Spleen (tissue), 7 donors: ENCODE results near the gene CTNNA2.

ENCODE experiments used
- POLR2A ChIP-seq, 3 donors: fragments of 450-650 bp; IDR thresholded peaks; one replicate each; pipeline ENCODE4 v1.5.1; 2017; ENCODE audit warnings: antibody characterized with exemption in 3 of 3, mild to moderate bottlenecking in 1 of 3
- TF ChIP-seq, protein P1 (sequence below), 11 experiments: fragments of 200-600 bp in 7 of 11; fragments of 450-650 bp in 4 of 11; sonication (generic) in 4 of 11; IDR thresholded peaks in 8 of 11; conservative IDR thresholded peaks in 3 of 11; 1 replicate in 7 of 11; 2 replicates in 4 of 11; pipeline versions ENCODE4 v1.4.0 to v1.8.0; 2016 to 2021; ENCODE audit warnings: antibody characterized with exemption in 11 of 11, inconsistent platforms in 4 of 11, mild to moderate bottlenecking in 1 of 11
- donor health status: DM: no; HTN: no; CAD: no; lungs with moderate emphysema.
- donor health status: DM: no; HTN: no; CAD: no.
- donor health status: DM: no; HTN: no; CAD: no.

DNA sequence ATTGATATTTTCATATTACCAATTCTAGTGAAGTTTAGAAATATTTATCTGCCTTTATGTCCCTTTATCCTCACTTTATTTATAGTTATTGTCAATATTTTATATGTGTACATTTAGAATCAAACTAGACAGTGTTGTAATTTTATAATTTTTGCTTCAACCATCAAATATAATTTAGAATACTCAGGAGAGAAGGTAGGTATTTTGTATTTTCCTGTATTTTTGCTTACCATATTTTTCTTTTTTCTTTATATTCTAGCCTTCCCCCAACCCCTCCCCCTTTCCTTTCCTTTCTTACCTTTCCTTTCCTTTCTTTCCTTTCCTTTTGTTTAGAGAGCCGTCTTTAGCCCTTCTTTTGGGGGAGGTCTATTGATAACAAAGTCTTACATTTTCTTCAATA lies 651.5 kb downstream of the CTNNA2 start:
- no peak for TF ChIP-seq POLR2A (IDR thresholded peaks at IDR 0.05)
- TF ChIP-seq, protein P1, sequence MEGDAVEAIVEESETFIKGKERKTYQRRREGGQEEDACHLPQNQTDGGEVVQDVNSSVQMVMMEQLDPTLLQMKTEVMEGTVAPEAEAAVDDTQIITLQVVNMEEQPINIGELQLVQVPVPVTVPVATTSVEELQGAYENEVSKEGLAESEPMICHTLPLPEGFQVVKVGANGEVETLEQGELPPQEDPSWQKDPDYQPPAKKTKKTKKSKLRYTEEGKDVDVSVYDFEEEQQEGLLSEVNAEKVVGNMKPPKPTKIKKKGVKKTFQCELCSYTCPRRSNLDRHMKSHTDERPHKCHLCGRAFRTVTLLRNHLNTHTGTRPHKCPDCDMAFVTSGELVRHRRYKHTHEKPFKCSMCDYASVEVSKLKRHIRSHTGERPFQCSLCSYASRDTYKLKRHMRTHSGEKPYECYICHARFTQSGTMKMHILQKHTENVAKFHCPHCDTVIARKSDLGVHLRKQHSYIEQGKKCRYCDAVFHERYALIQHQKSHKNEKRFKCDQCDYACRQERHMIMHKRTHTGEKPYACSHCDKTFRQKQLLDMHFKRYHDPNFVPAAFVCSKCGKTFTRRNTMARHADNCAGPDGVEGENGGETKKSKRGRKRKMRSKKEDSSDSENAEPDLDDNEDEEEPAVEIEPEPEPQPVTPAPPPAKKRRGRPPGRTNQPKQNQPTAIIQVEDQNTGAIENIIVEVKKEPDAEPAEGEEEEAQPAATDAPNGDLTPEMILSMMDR (IDR thresholded peaks at IDR 0.05 in 8 of 11, conservative IDR thresholded peaks at IDR 0.05 in 3 of 11), result no peak
